GM12874 (cell line): ENCODE results near the gene ATP11A.

Source experiments
- TF ChIP-seq, protein P1 (sequence below): IDR thresholded peaks from 2 replicates; pipeline ENCODE4 v1.5.1; 2011; ENCODE audit warnings: low read depth, mild to moderate bottlenecking, control low read depth, low read length, moderate library complexity; ENCODE audit not compliant: insufficient read depth

ATP11A gene

DNA sequence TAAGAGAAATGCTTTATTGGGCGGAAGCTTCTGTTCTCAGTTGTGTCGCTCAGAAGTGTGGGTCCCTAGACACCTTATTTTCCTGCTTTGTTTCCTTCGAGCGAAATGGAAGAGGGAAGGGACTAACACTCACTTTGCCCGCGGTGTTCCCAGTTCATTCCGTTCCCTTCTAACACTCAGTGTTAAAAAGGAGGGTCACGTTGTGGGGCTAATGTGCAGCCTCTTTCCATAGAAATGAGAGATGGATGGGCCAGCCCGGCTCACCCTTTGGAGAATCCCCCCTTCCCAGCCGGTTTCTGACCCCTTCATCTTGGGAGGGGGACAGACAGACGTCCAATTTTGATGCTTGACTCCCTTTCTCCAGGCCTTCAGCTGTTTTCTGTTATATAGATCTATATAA, 2.3 kb downstream of the ATP11A start:
- TF ChIP-seq, protein P1, sequence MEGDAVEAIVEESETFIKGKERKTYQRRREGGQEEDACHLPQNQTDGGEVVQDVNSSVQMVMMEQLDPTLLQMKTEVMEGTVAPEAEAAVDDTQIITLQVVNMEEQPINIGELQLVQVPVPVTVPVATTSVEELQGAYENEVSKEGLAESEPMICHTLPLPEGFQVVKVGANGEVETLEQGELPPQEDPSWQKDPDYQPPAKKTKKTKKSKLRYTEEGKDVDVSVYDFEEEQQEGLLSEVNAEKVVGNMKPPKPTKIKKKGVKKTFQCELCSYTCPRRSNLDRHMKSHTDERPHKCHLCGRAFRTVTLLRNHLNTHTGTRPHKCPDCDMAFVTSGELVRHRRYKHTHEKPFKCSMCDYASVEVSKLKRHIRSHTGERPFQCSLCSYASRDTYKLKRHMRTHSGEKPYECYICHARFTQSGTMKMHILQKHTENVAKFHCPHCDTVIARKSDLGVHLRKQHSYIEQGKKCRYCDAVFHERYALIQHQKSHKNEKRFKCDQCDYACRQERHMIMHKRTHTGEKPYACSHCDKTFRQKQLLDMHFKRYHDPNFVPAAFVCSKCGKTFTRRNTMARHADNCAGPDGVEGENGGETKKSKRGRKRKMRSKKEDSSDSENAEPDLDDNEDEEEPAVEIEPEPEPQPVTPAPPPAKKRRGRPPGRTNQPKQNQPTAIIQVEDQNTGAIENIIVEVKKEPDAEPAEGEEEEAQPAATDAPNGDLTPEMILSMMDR: no peak

DNA sequence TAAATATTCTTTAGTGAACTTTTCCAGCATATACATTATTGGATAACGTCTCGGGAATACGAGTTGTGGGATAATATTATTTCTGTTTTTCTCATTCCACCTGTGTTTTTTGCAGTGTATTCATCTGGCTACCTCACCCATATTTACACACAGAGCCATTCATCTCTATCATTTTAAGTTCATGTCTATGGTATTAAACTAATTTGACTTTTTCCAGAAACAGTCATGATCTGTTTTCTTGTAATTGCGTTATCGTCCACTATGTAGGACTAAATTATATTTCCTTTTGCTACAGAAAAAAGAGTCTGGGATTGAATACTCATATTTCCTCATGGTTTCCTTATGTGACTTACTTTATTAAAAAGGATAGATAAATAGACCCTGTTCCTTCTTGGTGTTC, 2.7 kb downstream of the ATP11A start:
- TF ChIP-seq, protein P1: no peak

DNA sequence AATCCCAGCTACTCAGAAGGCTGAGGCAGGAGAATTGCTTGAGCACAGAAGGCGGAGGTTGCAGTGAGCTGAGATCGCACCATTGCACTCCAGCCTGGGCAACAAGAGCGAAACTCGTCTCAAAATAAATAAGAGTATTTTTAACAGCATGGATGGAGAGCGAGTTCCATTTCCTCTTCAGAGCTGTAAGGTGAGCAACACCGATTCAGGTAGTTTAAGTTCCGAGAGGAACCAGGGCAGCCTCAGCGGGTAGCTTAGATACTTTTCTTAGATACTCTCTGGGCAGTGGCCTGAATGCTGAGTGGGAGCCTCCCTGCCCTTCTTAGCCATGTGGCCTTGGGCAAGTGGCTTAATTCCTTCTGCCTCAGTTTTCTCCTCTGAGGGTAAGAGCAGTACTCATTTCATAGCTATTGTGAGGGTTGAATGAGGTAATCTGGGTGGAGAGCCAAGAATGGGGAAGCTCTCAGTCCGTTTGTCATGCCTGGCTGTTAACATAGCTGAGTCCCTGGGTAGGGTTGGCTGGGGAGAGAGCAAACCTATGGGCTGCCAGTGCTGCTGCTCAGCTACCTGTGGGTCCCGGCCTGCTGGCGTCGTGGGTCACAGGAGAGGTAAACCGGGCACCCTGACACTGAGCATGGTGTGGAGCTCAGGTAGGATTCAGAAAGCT, 4.1 kb downstream of the ATP11A start:
- TF ChIP-seq, protein P1: no peak

DNA sequence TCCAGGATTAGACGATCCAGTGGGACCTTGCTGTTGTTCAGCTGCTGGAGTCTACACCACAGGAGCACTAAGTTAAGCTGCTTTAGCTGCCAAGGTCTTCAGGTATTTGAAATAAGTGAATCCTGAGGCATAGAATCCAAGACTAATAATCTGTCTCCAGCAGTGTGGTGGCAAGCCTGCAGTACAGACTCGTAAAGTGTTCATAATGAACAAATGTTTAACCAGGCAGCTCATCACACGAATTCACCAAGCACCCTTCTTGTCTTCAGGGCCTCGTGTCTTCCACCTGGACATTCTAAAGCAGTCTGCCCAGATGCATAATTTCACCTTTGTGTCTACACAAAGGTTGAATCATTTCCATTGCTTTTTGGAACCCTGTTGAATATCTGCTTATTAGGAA, 5.3 kb downstream of the ATP11A start:
- TF ChIP-seq, protein P1: no peak

DNA sequence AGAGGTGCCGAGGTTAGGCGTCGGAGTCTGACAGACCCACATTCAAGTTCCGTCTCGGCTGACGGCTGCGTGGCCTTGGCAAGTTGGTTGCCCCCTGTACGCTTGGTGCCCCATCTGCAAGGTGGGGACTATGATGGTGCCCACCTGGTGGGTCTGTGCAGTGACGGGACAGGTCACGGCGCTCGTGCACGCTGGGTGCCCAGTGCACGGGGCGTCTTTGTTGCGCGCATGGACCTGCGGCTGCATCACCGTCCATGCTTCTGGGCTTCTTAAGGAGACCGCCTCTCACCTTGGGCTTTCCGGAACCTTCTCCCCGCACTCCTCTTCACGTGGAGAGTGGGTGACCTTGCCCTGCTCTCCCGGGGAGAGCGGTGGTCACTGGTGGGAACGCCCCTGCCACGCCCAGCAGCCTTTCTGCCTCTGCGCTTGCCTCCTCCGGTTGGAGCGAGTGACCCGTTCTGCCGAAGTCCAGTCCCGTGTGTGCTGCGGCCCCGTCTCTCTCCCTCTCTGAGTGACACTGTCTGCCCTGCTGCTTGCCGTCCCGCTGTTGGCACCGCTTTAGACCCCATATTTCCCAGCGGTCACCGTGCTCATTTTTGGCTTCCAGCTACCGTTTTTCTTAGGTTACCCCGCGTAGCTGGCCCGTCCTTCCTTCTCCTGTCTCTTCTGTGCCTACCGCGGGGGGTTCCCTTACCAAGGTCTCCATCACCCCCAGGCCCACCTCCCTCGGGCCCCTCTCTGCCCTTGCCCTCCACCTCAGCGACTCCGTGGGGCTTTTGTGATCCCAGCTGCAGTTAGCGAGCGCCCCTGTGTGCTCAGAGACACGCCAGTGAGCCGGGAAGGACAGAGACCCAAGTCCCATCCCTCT, 6.4 kb downstream of the ATP11A start:
- TF ChIP-seq, protein P1: no peak

DNA sequence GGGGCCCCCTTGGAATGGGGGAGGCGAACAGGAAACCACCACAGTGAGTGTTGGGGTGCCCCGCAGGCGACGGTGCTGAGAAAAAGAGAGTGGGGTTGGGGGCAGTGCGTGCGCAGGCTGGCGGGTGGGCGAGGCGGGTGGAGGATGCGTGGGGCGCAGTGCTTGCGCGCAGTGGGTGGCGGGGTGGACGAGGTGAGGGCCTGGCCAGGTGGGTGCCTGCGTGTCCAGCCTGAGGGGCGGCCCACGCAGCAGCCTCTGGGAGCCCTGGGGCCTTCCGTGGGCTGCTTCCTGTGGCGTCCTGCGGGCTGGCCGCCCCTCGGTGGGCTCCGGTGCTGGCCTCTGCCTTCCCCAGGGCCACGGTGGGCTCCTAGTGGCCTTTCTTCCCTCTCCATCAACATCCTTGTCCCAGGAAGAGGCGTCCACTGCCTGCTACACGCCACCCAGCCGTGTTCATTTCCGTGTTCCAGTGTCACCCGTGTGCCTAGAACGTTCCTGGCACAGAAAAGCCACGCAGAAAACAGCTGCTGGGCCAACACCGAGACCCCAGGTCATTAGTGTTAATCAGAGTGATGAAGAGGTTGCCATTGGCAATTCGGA, 7.1 kb downstream of the ATP11A start:
- TF ChIP-seq, protein P1: no peak

DNA sequence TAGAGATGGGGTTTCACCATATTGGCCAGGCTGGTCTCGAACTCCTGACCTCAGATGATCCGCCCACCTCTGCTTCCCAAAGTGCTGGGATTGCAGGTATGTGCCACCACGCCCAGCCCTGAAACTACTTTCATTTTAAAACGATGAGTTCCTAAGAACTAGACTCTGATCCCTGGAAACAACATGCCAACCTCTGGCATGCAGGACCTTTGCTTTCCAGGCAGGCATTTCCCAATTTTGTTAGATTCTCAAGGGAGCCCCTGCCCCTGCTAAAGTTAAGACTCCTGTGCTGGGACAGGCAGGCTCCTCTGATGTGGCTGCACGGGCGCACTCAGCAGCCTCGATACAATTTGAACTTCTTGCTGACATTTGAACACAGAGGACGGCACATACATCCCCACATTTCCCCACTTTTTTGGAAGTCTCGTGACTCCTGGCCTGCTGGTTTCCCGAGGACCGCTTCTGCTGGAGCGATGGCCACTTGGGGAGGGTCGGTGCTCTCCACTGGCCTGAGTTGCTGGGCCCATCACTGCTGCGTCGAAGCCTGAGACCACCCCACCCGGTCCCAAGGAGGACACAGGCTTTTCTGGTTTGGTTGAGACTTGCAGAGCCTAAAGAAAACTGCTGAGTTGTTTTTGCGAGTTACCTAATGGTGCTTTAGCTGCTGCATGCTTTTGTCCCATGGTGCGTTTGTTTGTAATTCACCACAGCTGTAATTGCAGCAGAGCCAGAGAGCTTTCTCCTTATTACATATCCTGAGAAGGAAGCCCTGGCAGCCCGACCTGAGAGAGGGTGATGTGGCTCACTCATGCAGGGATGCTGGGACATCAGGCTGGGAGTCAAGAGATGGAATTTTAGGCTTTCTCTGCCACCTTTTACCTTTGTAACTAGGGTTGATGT, 8.2 kb downstream of the ATP11A start:
- TF ChIP-seq, protein P1: no peak
